HepG2 (cell line): ENCODE measurements around the gene TMCC2. TPM values are rescaled to one million over a fixed set of nuclear protein-coding genes. Genes with fewer than 3 reads are reported as not detected.

ENCODE experiments used
- ARID4A ChIP-seq: sonication (generic); formaldehyde crosslinking; IDR thresholded peaks from 2 replicates; pipeline ENCODE4 v1.5.0; 2020; ENCODE audit warnings: mild to moderate bottlenecking, missing genetic modification reagents, borderline replicate concordance
- ATF1 ChIP-seq: IDR thresholded peaks from 2 replicates; pipeline ENCODE4 v1.6.1; 2016; ENCODE audit warnings: mild to moderate bottlenecking, control low read depth
- FOXP4 ChIP-seq: sonication (generic); formaldehyde crosslinking; IDR thresholded peaks from 2 replicates; pipeline ENCODE4 v1.4.0; 2020; ENCODE audit warnings: missing genetic modification reagents
- MTA1 ChIP-seq: sonication (generic); formaldehyde crosslinking; IDR thresholded peaks from 2 replicates; pipeline ENCODE4 v1.4.0; 2020; ENCODE audit warnings: missing genetic modification reagents, mild to moderate bottlenecking, borderline replicate concordance
- NKX3-1 ChIP-seq: sonication (generic); formaldehyde crosslinking; IDR thresholded peaks from 2 replicates; pipeline ENCODE4 v1.5.0; 2020; ENCODE audit warnings: missing genetic modification reagents
- NR2F6 ChIP-seq, 2 experiments: IDR thresholded peaks; 2 replicates each; pipeline ENCODE4 v1.6.1; 2016; ENCODE audit warnings: antibody characterized with exemption in 1 of 2, mild to moderate bottlenecking in 1 of 2
- PHF20 ChIP-seq: sonication (generic); formaldehyde crosslinking; IDR thresholded peaks from 2 replicates; pipeline ENCODE4 v1.5.0; 2020; ENCODE audit warnings: mild to moderate bottlenecking, missing genetic modification reagents
- SIN3A ChIP-seq: IDR thresholded peaks from 2 replicates; pipeline ENCODE4 v1.6.1; 2011; ENCODE audit warnings: low read depth, mild to moderate bottlenecking, control low read depth, low read length, borderline replicate concordance
- TCF7 ChIP-seq: sonication (generic); IDR thresholded peaks from 2 replicates; pipeline ENCODE4 v1.6.1; 2016; ENCODE audit warnings: antibody characterized with exemption, low read depth
- UBTF ChIP-seq: sonication (generic); formaldehyde crosslinking; IDR thresholded peaks from 2 replicates; pipeline ENCODE4 v1.4.0; 2020; ENCODE audit warnings: mild to moderate bottlenecking, missing genetic modification reagents
- ZC3H4 ChIP-seq: sonication (generic); formaldehyde crosslinking; IDR thresholded peaks from 2 replicates; pipeline ENCODE4 v1.4.0; 2020; ENCODE audit warnings: missing genetic modification reagents, borderline replicate concordance
- ZMYM4 ChIP-seq: sonication (generic); formaldehyde crosslinking; IDR thresholded peaks from 2 replicates; pipeline ENCODE4 v1.8.1; 2023; ENCODE audit warnings: mild to moderate bottlenecking, missing genetic modification reagents
- ZNF264 ChIP-seq: sonication (generic); formaldehyde crosslinking; IDR thresholded peaks from 2 replicates; pipeline ENCODE4 v1.4.0; 2020; ENCODE audit warnings: missing genetic modification reagents
- ZNF331 ChIP-seq: sonication (generic); formaldehyde crosslinking; IDR thresholded peaks from 2 replicates; pipeline ENCODE4 v1.4.0; 2020; ENCODE audit warnings: missing genetic modification reagents
- polyA plus RNA-seq, 8 experiments: library from polyadenylated mRNA; depleted of rRNA in 3 of 8; stranded (reverse) in 7 of 8; unstranded in 1 of 8; fragments of >200 nt; fragmentation: Illumina TruSeq in 4 of 8; extraction: Trizol in 4 of 8; gene quantifications; 2 replicates each; pipeline versions ENCODE4 v1.2.1 to v1.2.3, GENCODE V29; 2011 to 2016; ENCODE audit warnings: low read depth in 4 of 8, missing spikeins in 1 of 8, mixed read lengths in 1 of 8; ENCODE audit not compliant: insufficient read depth in 1 of 8
- total RNA-seq, 5 experiments: library from RNA; depleted of rRNA; stranded (reverse); fragments of >200 nt; fragmentation: Illumina TruSeq; extraction: Trizol; gene quantifications; 2 replicates each; pipeline ENCODE4 v1.2.3, GENCODE V29; 2016; ENCODE audit warnings: low read depth in 1 of 5
- TF ChIP-seq, protein P1 (sequence below): sonication (generic); formaldehyde crosslinking; IDR thresholded peaks from 2 replicates; pipeline ENCODE4 v1.4.0; 2020; ENCODE audit warnings: missing genetic modification reagents
- TF ChIP-seq, protein P2 (sequence below): IDR thresholded peaks from 2 replicates; pipeline ENCODE4 v1.6.1; 2016; ENCODE audit warnings: missing compliant biosample characterization, missing genetic modification reagents, borderline replicate concordance
- TF ChIP-seq, protein P3 (sequence below): sonication (generic); formaldehyde crosslinking; IDR thresholded peaks from 2 replicates; pipeline ENCODE4 v1.5.0; 2020; ENCODE audit warnings: mild to moderate bottlenecking, missing genetic modification reagents, moderate library complexity

The TMCC2 gene
- total and polyA plus RNA-seq, 2 of the 13 experiments (the other 11 are each of a cell fraction or from before 2014, with no cell fraction given), result 0.12 to 0.24 TPM

DNA sequence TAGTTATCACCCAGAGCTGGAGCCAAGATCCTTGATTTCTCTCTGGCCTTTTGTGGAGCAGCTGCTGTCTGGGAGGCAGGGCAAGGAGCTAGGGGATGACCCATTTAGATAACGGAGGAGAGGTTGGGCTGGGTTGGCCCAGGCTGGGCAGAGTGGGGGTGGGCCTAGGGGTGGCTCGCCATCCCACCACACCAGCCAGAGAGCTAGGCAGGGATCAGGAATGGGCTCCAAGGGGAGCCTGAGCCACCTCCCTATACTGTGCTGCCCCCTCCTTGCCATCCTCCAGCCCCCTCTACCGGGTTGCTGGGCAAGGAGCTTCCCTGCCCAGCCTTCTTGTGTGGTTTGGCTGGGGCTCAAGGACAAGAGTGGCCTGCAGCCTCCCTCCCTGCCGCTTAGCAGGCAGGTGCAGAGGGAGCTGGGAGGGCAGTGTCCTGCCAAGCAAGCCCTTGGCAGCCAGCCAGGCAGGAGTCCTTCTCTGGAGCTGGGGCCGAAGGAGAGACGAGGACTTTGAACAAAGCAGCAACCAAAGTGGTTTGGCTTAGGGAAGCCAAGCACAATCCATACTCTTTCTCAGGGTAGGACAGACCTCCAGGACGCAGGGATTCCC lies 89.7 kb downstream of the TMCC2 start (continued):
- TF ChIP-seq ARID4A (CRISPR knock-in tag) (peak; percentile 33; the same call in 1 of the 2 replicates), MTA1 (CRISPR knock-in tag) (peak; percentile 61; the same call in 1 of the 2 replicates), ZMYM4 (CRISPR knock-in tag) (peak; percentile 64; the same call in 1 of the 2 replicates), PHF20 (CRISPR knock-in tag) (no peak), ATF1 (CRISPR knock-in tag) (no peak), SIN3A (no peak), ZC3H4 (CRISPR knock-in tag) (no peak), ZNF264 (no peak), TCF7 (no peak), ZNF331 (CRISPR knock-in tag) (peak; percentile 63; the same call in 1 of the 2 replicates), NKX3-1 (CRISPR knock-in tag) (no peak), UBTF (CRISPR knock-in tag) (peak; percentile 17; the same call in 1 of the 2 replicates), FOXP4 (CRISPR knock-in tag) (0 out of 2 replicates have a peak, but pooled peaks have one; percentile 32), NR2F6 (IDR thresholded peaks at IDR 0.05) (no peak), NR2F6 (CRISPR knock-in tag; IDR thresholded peaks at IDR 0.05) (0 out of 2 replicates have a peak, but pooled peaks have one; percentile 26)
- TF ChIP-seq, protein P1, sequence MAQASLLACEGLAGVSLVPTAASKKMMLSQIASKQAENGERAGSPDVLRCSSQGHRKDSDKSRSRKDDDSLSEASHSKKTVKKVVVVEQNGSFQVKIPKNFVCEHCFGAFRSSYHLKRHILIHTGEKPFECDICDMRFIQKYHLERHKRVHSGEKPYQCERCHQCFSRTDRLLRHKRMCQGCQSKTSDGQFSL (CRISPR knock-in tag), result no peak
- TF ChIP-seq, protein P2, sequence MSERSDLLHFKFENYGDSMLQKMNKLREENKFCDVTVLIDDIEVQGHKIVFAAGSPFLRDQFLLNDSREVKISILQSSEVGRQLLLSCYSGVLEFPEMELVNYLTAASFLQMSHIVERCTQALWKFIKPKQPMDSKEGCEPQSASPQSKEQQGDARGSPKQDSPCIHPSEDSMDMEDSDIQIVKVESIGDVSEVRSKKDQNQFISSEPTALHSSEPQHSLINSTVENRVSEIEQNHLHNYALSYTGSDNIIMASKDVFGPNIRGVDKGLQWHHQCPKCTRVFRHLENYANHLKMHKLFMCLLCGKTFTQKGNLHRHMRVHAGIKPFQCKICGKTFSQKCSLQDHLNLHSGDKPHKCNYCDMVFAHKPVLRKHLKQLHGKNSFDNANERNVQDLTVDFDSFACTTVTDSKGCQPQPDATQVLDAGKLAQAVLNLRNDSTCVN (CRISPR knock-in tag), result peak; percentile 50; the same call in 1 of the 2 replicates
- TF ChIP-seq, protein P3, sequence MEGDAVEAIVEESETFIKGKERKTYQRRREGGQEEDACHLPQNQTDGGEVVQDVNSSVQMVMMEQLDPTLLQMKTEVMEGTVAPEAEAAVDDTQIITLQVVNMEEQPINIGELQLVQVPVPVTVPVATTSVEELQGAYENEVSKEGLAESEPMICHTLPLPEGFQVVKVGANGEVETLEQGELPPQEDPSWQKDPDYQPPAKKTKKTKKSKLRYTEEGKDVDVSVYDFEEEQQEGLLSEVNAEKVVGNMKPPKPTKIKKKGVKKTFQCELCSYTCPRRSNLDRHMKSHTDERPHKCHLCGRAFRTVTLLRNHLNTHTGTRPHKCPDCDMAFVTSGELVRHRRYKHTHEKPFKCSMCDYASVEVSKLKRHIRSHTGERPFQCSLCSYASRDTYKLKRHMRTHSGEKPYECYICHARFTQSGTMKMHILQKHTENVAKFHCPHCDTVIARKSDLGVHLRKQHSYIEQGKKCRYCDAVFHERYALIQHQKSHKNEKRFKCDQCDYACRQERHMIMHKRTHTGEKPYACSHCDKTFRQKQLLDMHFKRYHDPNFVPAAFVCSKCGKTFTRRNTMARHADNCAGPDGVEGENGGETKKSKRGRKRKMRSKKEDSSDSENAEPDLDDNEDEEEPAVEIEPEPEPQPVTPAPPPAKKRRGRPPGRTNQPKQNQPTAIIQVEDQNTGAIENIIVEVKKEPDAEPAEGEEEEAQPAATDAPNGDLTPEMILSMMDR (CRISPR knock-in tag), result peak; percentile 45; the same call in 1 of the 2 replicates
